Activated CD8-positive, alpha-beta T cell treated with anti-CD3 and anti-CD28 coated beads, Interleukin-2, amount 10 ng/mL, durations not matched to agents 7 days and 5 days (primary cell): Measurements from ENCODE around the gene SHFL. TPM values are rescaled to one million over a fixed set of nuclear protein-coding genes. Genes with fewer than 3 reads are reported as not detected.
A peak's percentile ranks its signal among the peaks of the same experiment; 100 is the strongest.

Source experiments
- ATAC-seq: fragments of 150-1000 bp; cut with Tn5 transposase; one replicate; pipeline ENCODE4 v1.10.0; 2021; ENCODE audit warnings: moderate library complexity
- CTCF ChIA-PET: fragments of 350-600 bp; sonication (Branson Sonifier 250); formaldehyde crosslinking; loops from one replicate; lab custom pipeline; 2021; ENCODE audit warnings: antibody characterized with exemption; lab: Charles Lee
- POLR2A ChIA-PET: fragments of 350-600 bp; sonication (Branson Sonifier 250); formaldehyde crosslinking; loops from one replicate; lab custom pipeline; 2021; ENCODE audit warnings: antibody characterized with exemption; lab: Charles Lee
- DNase-seq: peaks from one replicate; pipeline ENCODE4 v3.0.0-alpha.2; 2020
- H3K27ac Mint-ChIP-seq: one replicate; pipeline ENCODE4 v1.8.0; 2021; ENCODE audit warnings: mild to moderate bottlenecking, mixed read lengths
- H3K27me3 Mint-ChIP-seq: one replicate; pipeline ENCODE4 v1.8.0; 2021; ENCODE audit warnings: low read depth, mixed read lengths
- H3K36me3 Mint-ChIP-seq: one replicate; pipeline ENCODE4 v1.8.0; 2021; ENCODE audit warnings: low read depth, mixed read lengths
- H3K4me1 Mint-ChIP-seq: one replicate; pipeline ENCODE4 v1.8.0; 2021; ENCODE audit warnings: low read depth, mixed read lengths
- H3K4me3 Mint-ChIP-seq: one replicate; pipeline ENCODE4 v1.8.0; 2021; ENCODE audit warnings: mild to moderate bottlenecking, mixed read lengths
- H3K9me3 Mint-ChIP-seq: one replicate; pipeline ENCODE4 v1.8.0; 2022; ENCODE audit warnings: mixed read lengths; ENCODE audit not compliant: insufficient read depth
- total RNA-seq, 2 experiments: library from RNA; stranded (reverse); gene quantifications; one replicate each; pipeline ENCODE4 v1.2.3, GENCODE V29; 2021

SHFL gene
- total RNA-seq, 2 experiments from 2014 or later = 81.2 to 89.5 TPM

GRCh38 chr19:10116866-10117616, 30.9 kb downstream of the SHFL start:
- ATAC-seq = no peak
- Mint-ChIP-seq H3K27me3 (no peaks in the 10 kb centered on the region), H3K4me3 (peak overlapping the region; percentile 12), H3K4me1 (peaks cover 44% of the 10 kb centered on the region), H3K9me3 (no peaks in the 10 kb centered on the region), H3K27ac (no peak overlapping the region), H3K36me3 (peaks cover 48% of the 10 kb centered on the region)
- no peak for DNase-seq
- CTCF ChIA-PET = interaction anchor here (0.9 to 1.7 kb wide), 3 partner anchors 18 to 185 kb away, joined by 3 to 8 read pairs (median 8); no protein-coding TSS in a partner anchor
- POLR2A ChIA-PET = interaction anchor here (0.8 to 9.8 kb wide), 3 partner anchors 13 to 26 kb away, joined by 3 to 92 read pairs (median 6); partner anchors contain the start of genes ANGPTL6 and PPAN

GRCh38 chr19:10118960-10119359, 32.8 kb downstream of the SHFL start:
- peak overlapping the region; percentile 91 for H3K27ac Mint-ChIP-seq
- ChIA-PET CTCF (interaction anchor here (1.0 to 2.9 kb wide), 4 partner anchors 11 to 131 kb away, joined by 3 to 11 read pairs (median 6); partner anchors contain the start of gene PPAN), POLR2A (interaction anchor here (0.9 to 9.8 kb wide), 2 partner anchors 9 to 15 kb away, joined by 7 to 92 read pairs; partner anchors contain the start of genes ANGPTL6 and PPAN)
- peak overlapping the region; percentile 95 for H3K4me3 Mint-ChIP-seq
- no peak for DNase-seq
- H3K36me3 Mint-ChIP-seq = peaks cover 35% of the 10 kb centered on the region
- H3K4me1 Mint-ChIP-seq = peaks cover 27% of the 10 kb centered on the region
- H3K9me3 Mint-ChIP-seq = no peaks in the 10 kb centered on the region
- no peaks in the 10 kb centered on the region for H3K27me3 Mint-ChIP-seq
- peak; percentile 3 for ATAC-seq

- no peaks in the 10 kb centered on the region for H3K27me3 Mint-ChIP-seq
- ChIA-PET POLR2A (interaction anchor here (9.8 kb wide), 1 partner anchor 16 kb away, joined by 92 read pairs; the partner anchor contains the start of genes ANGPTL6 and PPAN), CTCF (interaction anchor here (1.2 to 2.9 kb wide), 7 partner anchors 9 to 129 kb away, joined by 4 to 11 read pairs (median 5); partner anchors contain the start of gene PPAN)
- DNase-seq = no peak
- H3K27ac Mint-ChIP-seq = no peak overlapping the region
- H3K4me1 Mint-ChIP-seq = peaks cover 27% of the 10 kb centered on the region
- H3K9me3 Mint-ChIP-seq = no peaks in the 10 kb centered on the region
- peaks cover 26% of the 10 kb centered on the region for H3K36me3 Mint-ChIP-seq
- H3K4me3 Mint-ChIP-seq = no peak overlapping the region
- ATAC-seq = no peak
These were observed 34.5 kb downstream of the SHFL start for GRCh38 chr19:10120538-10121189.

GRCh38 chr19:10122045-10122444, 35.9 kb downstream of the SHFL start:
- Mint-ChIP-seq H3K9me3 (no peaks in the 10 kb centered on the region), H3K27ac (no peak overlapping the region), H3K4me1 (peaks cover 15% of the 10 kb centered on the region), H3K36me3 (peaks cover 18% of the 10 kb centered on the region), H3K4me3 (no peak overlapping the region), H3K27me3 (no peaks in the 10 kb centered on the region)
- ChIA-PET CTCF (interaction anchor here (0.9 to 1.8 kb wide), 3 partner anchors 11 to 21 kb away, joined by 3 to 5 read pairs (median 3); no protein-coding TSS in a partner anchor), POLR2A (no interaction called here)
- no peak for ATAC-seq
- no peak for DNase-seq

GRCh38 chr19:10124429-10124828, 38.3 kb downstream of the SHFL start:
- peak overlapping the region; percentile 30 for H3K27ac Mint-ChIP-seq

GRCh38 chr19:10126213-10126639, 40.1 kb downstream of the SHFL start:
- no peak for ATAC-seq

More at GRCh38 chr19:10124429-10124828, 38.3 kb downstream of the SHFL start:
- H3K36me3 Mint-ChIP-seq = peaks cover 16% of the 10 kb centered on the region
- no peaks in the 10 kb centered on the region for H3K9me3 Mint-ChIP-seq
- POLR2A ChIA-PET = interaction anchor here (0.7 kb wide), 1 partner anchor 9 kb away, joined by 3 read pairs; no protein-coding TSS in a partner anchor
- H3K4me3 Mint-ChIP-seq = no peak overlapping the region
- no peak for DNase-seq
- CTCF ChIA-PET = no interaction called here
- ATAC-seq = no peak
- peaks cover 3% of the 10 kb centered on the region for H3K4me1 Mint-ChIP-seq
- H3K27me3 Mint-ChIP-seq = no peaks in the 10 kb centered on the region

GRCh38 chr19:10132905-10133304, 46.8 kb downstream of the SHFL start:
- H3K9me3 Mint-ChIP-seq = no peaks in the 10 kb centered on the region
- peak overlapping the region; percentile 32 for H3K27ac Mint-ChIP-seq
- no peak for ATAC-seq
- H3K27me3 Mint-ChIP-seq = no peaks in the 10 kb centered on the region
- H3K36me3 Mint-ChIP-seq = peaks cover 58% of the 10 kb centered on the region
- no peak for DNase-seq
- no peaks in the 10 kb centered on the region for H3K4me1 Mint-ChIP-seq
- CTCF ChIA-PET = interaction anchor here (1.2 kb wide), 1 partner anchor 11 kb away, joined by 3 read pairs; no protein-coding TSS in a partner anchor
- H3K4me3 Mint-ChIP-seq = no peak overlapping the region
- POLR2A ChIA-PET = interaction anchor here (0.6 to 2.1 kb wide), 2 partner anchors 10 to 42 kb away, joined by 3 to 9 read pairs; no protein-coding TSS in a partner anchor

More at GRCh38 chr19:10126213-10126639, 40.1 kb downstream of the SHFL start:
- H3K4me3 Mint-ChIP-seq = no peak overlapping the region
- ChIA-PET CTCF (interaction anchor here (1.2 kb wide), 1 partner anchor 132 kb away, joined by 3 read pairs; no protein-coding TSS in a partner anchor), POLR2A (interaction anchor here (0.5 to 0.6 kb wide), 3 partner anchors 29 to 46 kb away, joined by 3 read pairs; no protein-coding TSS in a partner anchor)
- no peaks in the 10 kb centered on the region for H3K4me1 Mint-ChIP-seq
- no peaks in the 10 kb centered on the region for H3K9me3 Mint-ChIP-seq
- DNase-seq = no peak
- no peak overlapping the region for H3K27ac Mint-ChIP-seq
- H3K27me3 Mint-ChIP-seq = no peaks in the 10 kb centered on the region
- H3K36me3 Mint-ChIP-seq = peaks cover 24% of the 10 kb centered on the region

GRCh38 chr19:10133596-10133995, 47.5 kb downstream of the SHFL start:
- ChIA-PET CTCF (interaction anchor here (1.2 kb wide), 1 partner anchor 11 kb away, joined by 3 read pairs; no protein-coding TSS in a partner anchor), POLR2A (interaction anchor here (0.6 to 2.1 kb wide), 3 partner anchors 9 to 41 kb away, joined by 3 to 9 read pairs (median 3); no protein-coding TSS in a partner anchor)
- ATAC-seq (no peak), DNase-seq (no peak)
- Mint-ChIP-seq H3K9me3 (no peaks in the 10 kb centered on the region), H3K4me1 (no peaks in the 10 kb centered on the region), H3K4me3 (no peak overlapping the region), H3K27ac (no peak overlapping the region), H3K27me3 (no peaks in the 10 kb centered on the region), H3K36me3 (peaks cover 57% of the 10 kb centered on the region)

GRCh38 chr19:10134040-10134439, 47.9 kb downstream of the SHFL start:
- POLR2A ChIA-PET = interaction anchor here (2.1 kb wide), 1 partner anchor 9 kb away, joined by 9 read pairs; no protein-coding TSS in a partner anchor
- ATAC-seq = no peak

GRCh38 chr19:10135551-10136334, 49.6 kb downstream of the SHFL start:
- H3K27ac Mint-ChIP-seq = peak overlapping the region; percentile 34
- POLR2A ChIA-PET = no interaction called here
- CTCF ChIA-PET = no interaction called here
- no peak for ATAC-seq
- no peaks in the 10 kb centered on the region for H3K4me1 Mint-ChIP-seq
- H3K36me3 Mint-ChIP-seq = peaks cover 66% of the 10 kb centered on the region
- no peaks in the 10 kb centered on the region for H3K9me3 Mint-ChIP-seq
- no peak overlapping the region for H3K4me3 Mint-ChIP-seq
- no peaks in the 10 kb centered on the region for H3K27me3 Mint-ChIP-seq
- no peak for DNase-seq

More at GRCh38 chr19:10134040-10134439, 47.9 kb downstream of the SHFL start:
- Mint-ChIP-seq H3K27ac (no peak overlapping the region), H3K27me3 (no peaks in the 10 kb centered on the region), H3K4me3 (no peak overlapping the region), H3K36me3 (peaks cover 59% of the 10 kb centered on the region), H3K9me3 (no peaks in the 10 kb centered on the region), H3K4me1 (no peaks in the 10 kb centered on the region)
- CTCF ChIA-PET = interaction anchor here (1.2 kb wide), 1 partner anchor 12 kb away, joined by 3 read pairs; no protein-coding TSS in a partner anchor
- no peak for DNase-seq
